ENCODE results near the gene PXDN. TPM values are rescaled to one million over a fixed set of nuclear protein-coding genes. Genes with fewer than 3 reads are reported as not detected.

Gene PXDN
- total and polyA plus RNA-seq, 9 of the 15 experiments (the other 6 are each of a cell fraction or from before 2014, with no cell fraction given) = 0.49 TPM; not detected in 8

DNA sequence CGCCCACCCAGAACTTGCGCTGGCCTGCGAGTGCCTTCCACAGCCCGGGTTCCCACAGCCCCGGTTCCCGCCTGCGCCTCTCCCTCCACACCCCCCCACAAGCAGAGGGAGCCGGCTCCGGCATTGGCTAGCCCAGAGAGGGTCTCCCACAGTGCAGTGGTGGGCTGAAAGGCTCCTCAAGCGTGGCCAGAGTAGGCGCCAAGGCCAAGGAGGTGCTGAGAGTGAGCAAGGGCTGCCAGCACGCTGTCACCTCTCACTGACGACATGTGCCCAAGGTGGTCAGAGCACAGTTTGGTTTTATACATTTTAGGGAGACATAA lies 15.3 kb upstream of the PXDN start (continued):
- TF ChIP-seq ZNF239 (CRISPR knock-in tag; IDR thresholded peaks at IDR 0.05) = no peak

DNA sequence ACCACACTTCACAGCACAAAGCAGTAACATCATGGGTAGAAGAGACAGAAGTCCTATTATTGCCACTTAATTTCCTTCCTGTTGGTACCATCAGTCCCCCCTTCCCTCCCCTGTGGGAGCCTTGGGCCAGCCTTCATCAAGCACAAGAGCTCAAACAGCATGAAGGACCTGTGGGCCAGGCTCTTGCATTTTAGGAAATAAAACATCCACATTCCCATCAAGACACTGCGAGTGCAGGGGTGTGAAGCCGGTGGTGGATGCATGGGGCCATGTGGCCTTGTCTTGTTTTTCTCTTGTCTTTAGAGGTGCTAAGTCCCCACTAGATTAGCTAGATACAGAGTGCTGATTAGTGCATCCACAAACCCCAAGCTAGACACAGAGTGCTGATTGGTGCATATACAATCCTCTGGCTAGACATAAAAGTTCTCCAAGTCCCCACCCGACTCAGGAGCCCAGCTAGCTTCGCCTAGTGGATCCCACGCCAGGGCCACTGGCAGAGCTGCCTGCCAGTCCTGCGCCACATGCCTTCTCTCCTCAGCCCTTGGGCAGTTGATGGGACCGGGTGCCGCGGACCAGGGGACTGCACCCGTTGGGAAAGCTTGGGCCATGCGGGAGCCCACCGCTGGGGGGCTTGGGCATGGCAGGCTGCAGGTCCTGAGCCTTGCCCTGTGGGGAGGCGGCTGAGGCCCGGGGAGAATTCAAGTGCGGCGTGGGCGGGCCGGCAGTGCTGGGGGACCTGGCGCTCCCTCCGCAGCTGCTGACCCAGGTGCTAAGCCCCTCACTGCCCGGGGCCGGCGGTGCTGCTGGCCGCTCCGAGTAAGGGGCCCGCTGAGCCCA lies 14.7 kb upstream of the PXDN start:
- Histone ChIP-seq H3K4me1 (replicated peaks in 1 of 2; ENCODE audit: control insufficient read depth in 2 of 2, insufficient read depth in 2 of 2, low read length in 2 of 2) (no peaks in the 10 kb centered on the region), H3K27me3 (ENCODE audit: control insufficient read depth in 2 of 2, insufficient read depth in 2 of 2, low read length in 2 of 2) (peaks cover 0 to 27% of the 10 kb centered on the region in 2 experiments; a peak in 2 of 5 replicates), H2AFZ (ENCODE audit: low read depth, low read length) (no peak overlapping the region), H3K4me2 (ENCODE audit: insufficient read depth, low read length) (no peak overlapping the region), H3K9ac (ENCODE audit: insufficient read depth in 1 of 2, low read depth in 2 of 2, low read length in 2 of 2) (no peak overlapping the region), H3K9me1 (ENCODE audit: control insufficient read depth, insufficient read depth, low read length) (no peaks in the 10 kb centered on the region), H3K9me3 (replicated peaks; ENCODE audit: control insufficient read depth, insufficient read depth, low read depth, low read length) (no peaks in the 10 kb centered on the region), H3K79me2 (ENCODE audit: control insufficient read depth, insufficient read depth, low read length) (no peaks in the 10 kb centered on the region), H3K36me3 (ENCODE audit: control insufficient read depth, insufficient read depth, low read length) (no peaks in the 10 kb centered on the region), H3K4me3 (no peak overlapping the region), H3K27ac (ENCODE audit: extremely low read depth, low read depth, low read length) (no peak overlapping the region), H4K20me1 (replicated peaks; ENCODE audit: control insufficient read depth, insufficient read depth, low read length) (no peaks in the 10 kb centered on the region)
- no peak for ATAC-seq
- in situ Hi-C loops (cut with MboI) (no loop called here), intact Hi-C loops (cut with micrococcal nuclease) (no loop called here)
- DNase-seq (ENCODE audit: extremely low read depth in 1 of 4, low spot score in 3 of 4) = no peak
- no TSS peak for BruUV-seq (replicated peaks)
- WGBS (ENCODE audit: insufficient coverage, low coverage, missing lambda C conversion rate) = 3% methylated on average over 18 of the region's 26 CpGs
- POLR2A ChIA-PET = interaction anchor here (0.6 to 0.7 kb wide), 2 partner anchors 418 to 461 kb away, joined by 3 read pairs; no protein-coding TSS in a partner anchor
- no peak for FAIRE-seq
- CTCF ChIA-PET (ENCODE audit: low intra/inter-chr PET ratio) = no interaction called here
- TF ChIP-seq SRF (CRISPR knock-in tag; IDR thresholded peaks at IDR 0.05) = no peak
- TF ChIP-seq, protein P1, sequence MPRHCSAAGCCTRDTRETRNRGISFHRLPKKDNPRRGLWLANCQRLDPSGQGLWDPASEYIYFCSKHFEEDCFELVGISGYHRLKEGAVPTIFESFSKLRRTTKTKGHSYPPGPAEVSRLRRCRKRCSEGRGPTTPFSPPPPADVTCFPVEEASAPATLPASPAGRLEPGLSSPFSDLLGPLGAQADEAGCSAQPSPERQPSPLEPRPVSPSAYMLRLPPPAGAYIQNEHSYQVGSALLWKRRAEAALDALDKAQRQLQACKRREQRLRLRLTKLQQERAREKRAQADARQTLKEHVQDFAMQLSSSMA (CRISPR knock-in tag; IDR thresholded peaks at IDR 0.05) = no peak
- TF ChIP-seq TBP (optimal IDR thresholded peaks at IDR 0.05; ENCODE audit: low read depth, low read length) = no peak
- TF ChIP-seq, protein P2, sequence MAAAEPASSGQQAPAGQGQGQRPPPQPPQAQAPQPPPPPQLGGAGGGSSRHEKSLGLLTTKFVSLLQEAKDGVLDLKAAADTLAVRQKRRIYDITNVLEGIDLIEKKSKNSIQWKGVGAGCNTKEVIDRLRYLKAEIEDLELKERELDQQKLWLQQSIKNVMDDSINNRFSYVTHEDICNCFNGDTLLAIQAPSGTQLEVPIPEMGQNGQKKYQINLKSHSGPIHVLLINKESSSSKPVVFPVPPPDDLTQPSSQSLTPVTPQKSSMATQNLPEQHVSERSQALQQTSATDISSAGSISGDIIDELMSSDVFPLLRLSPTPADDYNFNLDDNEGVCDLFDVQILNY (CRISPR knock-in tag; IDR thresholded peaks at IDR 0.05) = no peak
- TF ChIP-seq DPF2 (IDR thresholded peaks at IDR 0.05) = no peak
- no peak for TF ChIP-seq SAP30 (IDR thresholded peaks at IDR 0.05; ENCODE audit: borderline replicate concordance, insufficient read depth, low read depth, low read length, poor library complexity, severe bottlenecking)
- no peak for TF ChIP-seq HIVEP1 (CRISPR knock-in tag; IDR thresholded peaks at IDR 0.05)
- TF ChIP-seq PURB (CRISPR knock-in tag; IDR thresholded peaks at IDR 0.05; ENCODE audit: low read depth) = no peak
- TF ChIP-seq POLR2AphosphoS2 (IDR thresholded peaks at IDR 0.05; ENCODE audit: low read length) = no peak
- TF ChIP-seq FOXK1 (CRISPR knock-in tag; IDR thresholded peaks at IDR 0.05; ENCODE audit: borderline replicate concordance) = no peak
- no peak for TF ChIP-seq BRCA1 (IDR thresholded peaks at IDR 0.05)
- no peak for TF ChIP-seq BRCA1 (CRISPR knock-in tag; IDR thresholded peaks at IDR 0.05)
- no peak for TF ChIP-seq MECOM (CRISPR knock-in tag; IDR thresholded peaks at IDR 0.05)
- no peak for TF ChIP-seq XRCC4 (IDR thresholded peaks at IDR 0.05; ENCODE audit: extremely low read depth, insufficient read depth, insufficient read length)
- TF ChIP-seq IRF2 (CRISPR knock-in tag; IDR thresholded peaks at IDR 0.05) = no peak

Data from K562 (cell line).